GM19043 (cell line): Measurements from ENCODE around the gene TIMP1.

Source experiments
- ATAC-seq: cut with Tn5 transposase; IDR thresholded peaks from one replicate; pipeline ENCODE4 v1.9.1; 2021; ENCODE audit warnings: low read depth; ENCODE audit not compliant: unreplicated experiment

Gene TIMP1

DNA sequence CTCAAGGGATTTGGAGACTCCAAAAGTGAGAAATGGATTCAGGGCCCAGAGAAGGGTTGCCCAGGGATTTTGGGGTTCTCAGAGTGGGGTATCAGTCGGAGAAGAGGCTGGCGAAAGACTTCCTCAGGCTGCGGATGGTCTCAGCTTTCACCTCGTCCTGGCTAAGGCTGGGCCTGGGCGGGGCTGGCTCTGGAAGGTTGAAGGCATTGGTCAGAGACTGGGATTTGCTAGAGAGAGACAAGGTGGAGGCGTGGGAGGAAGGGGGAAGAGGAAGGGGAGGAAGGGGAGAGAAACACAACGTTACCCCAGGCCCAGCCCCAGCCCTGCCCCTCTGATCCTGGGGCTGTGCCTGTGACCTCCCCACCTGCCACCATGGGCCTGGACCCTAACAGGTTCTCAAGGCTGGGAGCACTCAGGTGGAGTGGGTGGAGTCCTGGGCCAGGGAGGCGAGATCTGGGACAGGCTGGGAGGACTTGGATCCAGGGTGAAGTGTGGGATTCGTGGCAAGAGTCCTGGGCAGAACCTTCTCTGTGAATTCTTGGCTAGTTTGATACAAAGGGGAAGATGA, 9.4 kb upstream of the TIMP1 start:
- ATAC-seq, result no peak

DNA sequence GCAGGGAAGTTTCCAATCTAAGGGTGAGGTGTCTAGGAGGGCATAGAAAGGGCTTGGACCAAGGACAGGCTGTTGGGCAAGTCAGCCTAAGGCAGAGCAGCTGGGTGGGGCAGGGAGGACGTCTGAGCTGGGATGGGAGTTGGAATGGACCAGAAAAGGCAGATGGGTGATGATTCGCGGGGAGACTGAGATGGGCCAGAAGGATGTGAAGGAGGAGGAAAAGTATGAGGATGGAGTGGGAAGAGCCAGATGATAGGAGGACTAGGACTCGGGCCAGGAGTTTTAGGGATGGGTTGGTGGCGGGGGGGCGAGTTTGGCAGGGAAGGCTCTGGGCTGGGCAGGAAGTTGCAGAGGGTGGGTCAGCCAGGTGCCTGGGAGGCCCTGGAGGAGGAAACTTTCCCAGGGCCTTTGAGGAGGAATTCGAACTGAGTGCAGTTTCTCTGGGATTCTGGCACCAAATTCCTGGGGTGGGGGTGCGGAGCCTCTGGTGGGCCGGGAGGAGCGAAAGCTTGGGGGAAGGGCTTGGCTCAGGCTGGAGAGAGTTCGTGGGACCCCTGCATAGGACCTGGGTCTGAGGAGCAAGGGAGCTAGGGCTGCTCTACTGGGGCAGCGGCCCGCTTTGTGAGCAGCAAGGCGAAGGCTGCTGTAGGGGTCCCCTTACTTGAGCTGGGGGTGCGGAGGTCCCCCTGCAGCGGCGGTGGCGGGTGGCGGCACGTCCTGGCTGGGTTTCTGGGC, 8.7 kb upstream of the TIMP1 start:
- no peak for ATAC-seq

GRCh38 chrX:47574076-47574546, 8.1 kb upstream of the TIMP1 start:
- no peak for ATAC-seq

- ATAC-seq, result no peak
Measured at GRCh38 chrX:47574547-47575301, 7.5 kb upstream of the TIMP1 start.

DNA sequence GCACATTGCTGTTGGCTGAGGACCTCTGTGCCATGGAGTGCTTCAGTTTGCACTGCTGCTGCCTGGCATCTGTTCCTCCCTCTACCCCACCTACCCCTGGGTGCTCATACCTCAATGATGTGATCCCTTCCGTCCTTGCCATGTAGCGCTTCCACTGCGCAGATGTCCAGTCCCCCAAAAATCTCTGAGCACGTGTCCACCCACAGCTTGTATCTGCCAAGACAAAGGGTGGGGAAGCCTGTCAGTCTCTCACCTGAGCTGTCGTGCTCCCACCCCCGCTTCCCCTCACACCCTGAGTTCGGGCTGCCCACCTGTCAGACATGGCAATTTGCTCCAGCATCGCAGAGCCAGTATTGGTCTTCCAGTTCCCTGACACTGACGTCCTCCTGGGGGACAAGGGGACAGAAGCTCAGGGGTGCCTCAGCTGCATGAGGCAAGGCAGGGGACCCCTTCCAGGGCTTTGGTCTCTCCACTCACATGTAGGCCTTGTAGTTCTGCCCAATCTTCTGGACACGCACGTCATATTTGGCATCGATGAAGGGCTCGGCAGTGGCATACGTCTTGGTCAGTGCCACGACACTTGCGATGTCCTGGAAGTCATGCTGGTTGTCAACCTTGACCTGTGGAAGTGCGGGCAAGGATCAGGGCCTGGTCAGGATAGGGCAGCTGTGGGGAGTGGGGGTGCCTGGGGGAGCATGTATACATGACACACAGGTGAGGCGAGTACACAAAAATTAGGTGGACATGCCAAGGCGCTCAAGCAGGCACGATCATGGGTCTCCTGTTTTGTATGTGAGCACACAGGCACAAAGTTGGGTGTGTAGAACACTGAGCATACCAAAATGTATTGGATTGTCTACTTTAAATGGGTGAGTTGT, 6.0 kb upstream of the TIMP1 start:
- ATAC-seq, result no peak

GRCh38 chrX:47577424-47577823, 4.8 kb upstream of the TIMP1 start:
- no peak for ATAC-seq

GRCh38 chrX:47577901-47578300, 4.3 kb upstream of the TIMP1 start:
- no peak for ATAC-seq

GRCh38 chrX:47578692-47579091, 3.5 kb upstream of the TIMP1 start:
- ATAC-seq, result no peak

GRCh38 chrX:47579537-47579936, 2.7 kb upstream of the TIMP1 start:
- ATAC-seq, result no peak

- ATAC-seq, result no peak
Measured at GRCh38 chrX:47583240-47583861, 1.1 kb downstream of the TIMP1 start.

DNA sequence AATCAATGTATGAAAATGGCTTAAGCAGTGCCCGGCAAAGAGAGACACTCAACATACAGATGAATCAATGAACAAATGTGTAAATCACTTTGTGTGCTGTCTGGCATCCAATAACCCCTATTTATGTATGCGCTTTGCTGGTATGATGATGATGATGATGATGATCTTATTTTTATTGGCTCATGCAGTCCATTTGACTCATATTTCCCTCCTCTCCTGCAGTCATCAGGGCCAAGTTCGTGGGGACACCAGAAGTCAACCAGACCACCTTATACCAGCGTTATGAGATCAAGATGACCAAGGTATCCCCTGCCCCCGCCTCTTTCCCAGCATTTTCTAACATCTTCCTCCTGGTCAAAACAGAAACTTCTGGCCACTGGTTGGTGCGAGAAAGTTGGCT, 2.5 kb downstream of the TIMP1 start:
- ATAC-seq, result no peak

DNA sequence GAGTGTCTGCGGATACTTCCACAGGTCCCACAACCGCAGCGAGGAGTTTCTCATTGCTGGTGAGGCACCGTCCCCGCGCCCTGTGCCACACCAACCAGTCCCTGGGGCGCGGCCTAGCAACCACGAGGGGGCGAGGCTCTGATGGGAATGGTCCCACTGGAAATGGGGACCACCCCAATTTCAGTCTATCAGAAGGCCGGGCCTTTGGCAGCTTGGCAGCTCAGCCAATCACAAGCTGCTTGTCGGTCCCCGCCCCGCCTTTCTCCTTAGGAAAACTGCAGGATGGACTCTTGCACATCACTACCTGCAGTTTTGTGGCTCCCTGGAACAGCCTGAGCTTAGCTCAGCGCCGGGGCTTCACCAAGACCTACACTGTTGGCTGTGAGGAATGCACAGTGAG, 3.0 kb downstream of the TIMP1 start:
- no peak for ATAC-seq

DNA sequence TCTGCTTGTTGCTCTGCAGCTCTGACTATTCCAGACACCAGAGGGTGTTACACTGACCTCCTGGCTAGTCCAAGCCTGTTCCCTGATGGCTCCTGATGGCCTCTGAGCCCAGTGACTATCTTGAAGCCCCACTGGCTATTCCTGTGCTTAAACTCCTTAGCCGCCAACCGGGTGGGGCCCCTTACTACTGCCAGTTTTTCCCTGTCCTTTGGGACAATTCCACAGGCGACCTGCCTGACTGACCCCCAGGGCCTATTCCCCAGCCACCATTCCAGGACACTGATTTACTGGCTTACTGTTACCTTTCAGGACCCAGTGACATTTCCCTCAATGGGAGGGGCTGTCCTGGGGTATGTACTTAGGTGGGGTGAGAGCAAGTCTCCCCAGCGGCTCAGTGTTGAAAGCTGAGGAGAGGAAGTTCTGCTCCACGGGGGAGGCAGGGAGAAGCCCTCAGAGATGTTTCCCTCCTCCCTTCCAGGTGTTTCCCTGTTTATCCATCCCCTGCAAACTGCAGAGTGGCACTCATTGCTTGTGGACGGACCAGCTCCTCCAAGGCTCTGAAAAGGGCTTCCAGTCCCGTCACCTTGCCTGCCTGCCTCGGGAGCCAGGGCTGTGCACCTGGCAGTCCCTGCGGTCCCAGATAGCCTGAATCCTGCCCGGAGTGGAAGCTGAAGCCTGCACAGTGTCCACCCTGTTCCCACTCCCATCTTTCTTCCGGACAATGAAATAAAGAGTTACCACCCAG, 4.0 kb downstream of the TIMP1 start:
- ATAC-seq, result no peak

DNA sequence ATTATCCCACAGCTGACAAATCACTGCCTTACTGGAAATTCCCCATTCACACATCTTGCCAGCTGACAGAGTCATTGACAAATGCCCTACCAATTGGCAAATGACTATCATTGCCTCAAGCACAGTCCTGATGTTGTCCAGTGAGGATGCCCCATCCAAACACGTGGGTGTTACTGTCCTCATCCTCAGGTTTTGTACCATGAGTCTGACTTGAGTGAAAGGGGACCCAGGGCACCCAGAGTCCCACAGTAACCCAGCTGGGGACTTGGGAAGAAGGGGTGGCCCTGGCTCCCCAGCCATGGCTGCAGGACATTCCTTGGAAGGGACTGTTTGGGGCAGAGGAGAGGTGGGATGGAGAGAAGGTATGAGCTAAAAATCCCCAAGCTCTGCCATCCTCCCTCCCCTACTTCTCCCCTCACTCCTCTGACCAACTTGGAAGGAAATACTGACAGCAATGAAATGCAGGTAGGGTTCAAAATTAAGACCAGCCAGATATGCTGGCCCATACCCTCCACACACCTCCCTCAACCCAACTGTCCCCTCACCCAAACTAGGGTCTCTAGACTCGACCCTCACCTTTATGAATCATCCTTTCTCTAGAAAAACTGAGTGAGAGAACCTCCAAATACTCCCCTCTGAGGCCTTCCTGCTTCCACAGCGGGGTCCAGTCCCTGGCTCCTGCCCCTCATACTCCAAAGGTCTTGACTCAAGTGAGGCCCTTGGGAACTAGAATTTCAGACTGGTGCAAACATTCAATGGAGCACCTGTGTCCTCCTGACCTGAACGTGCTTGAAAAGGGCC, 5.1 kb downstream of the TIMP1 start:
- no peak for ATAC-seq

GRCh38 chrX:47587906-47588735, 5.9 kb downstream of the TIMP1 start:
- ATAC-seq, result no peak

DNA sequence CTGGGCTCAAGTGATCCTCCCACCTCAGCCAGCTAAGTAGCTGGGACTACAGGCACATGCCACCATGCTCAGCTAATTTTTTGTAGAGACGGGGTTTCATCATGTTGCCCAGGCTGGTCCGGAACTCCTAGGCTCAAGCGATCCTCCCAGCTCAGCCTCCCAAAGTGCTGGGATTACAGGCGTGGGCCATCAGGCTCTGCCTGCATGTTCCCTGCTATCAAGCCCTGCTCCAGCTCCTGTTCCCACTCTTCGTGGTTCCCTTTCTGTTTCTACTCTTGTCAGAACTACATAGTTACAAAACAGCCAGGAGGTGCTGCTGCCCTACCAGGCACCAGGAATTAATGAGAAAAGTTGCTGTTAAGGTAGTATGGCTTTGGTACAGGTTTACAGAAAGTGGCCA, 8.7 kb downstream of the TIMP1 start:
- ATAC-seq, result no peak

DNA sequence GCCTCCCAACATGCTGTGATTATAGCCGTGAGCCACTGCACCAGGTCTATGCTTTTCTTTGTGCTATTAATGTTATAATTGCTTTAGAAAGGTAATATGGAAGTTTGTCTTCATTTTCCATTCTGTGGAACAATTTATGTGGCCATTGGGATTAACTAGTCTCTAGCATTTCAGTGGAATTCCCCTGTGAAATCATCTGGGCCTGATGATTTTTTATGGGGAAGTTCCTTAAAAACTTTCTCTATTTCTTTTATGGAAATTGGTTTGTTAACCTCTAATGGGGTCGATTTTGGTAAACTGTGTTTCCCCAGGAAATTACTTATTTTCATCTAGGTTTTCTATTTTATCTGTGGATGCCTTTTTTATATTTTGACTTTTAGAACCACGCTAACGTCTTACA, 11.3 kb downstream of the TIMP1 start:
- ATAC-seq, result no peak

DNA sequence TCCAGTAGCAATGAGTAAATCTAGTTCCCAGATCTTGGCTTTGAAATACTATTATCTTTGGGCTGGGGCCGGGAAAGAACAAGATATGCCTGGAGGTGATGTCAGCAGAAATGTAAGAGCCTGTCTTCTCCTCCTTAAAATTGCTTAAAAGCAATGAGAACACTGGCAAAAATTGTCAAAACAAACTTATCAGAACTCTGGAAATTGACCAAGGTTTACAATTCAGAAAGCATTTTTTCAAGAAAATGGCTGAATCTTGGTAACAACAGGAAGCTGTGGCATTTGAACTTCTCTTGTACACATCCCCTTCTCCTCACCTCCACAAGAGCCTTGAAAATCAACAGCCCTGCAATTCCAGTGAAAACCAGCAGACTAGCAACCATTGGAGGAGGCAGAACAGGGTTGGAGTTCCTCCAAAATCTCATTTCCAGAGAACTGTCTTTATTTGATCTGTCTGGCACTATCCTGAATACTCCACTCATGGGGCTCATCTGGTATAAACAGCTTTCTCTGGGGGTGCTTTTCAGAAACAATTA, 13.5 kb downstream of the TIMP1 start:
- ATAC-seq, result no peak
